ENCODE results near the gene DPY19L3.

Gene DPY19L3

GRCh38 chr19:32403291-32403995, 2.1 kb upstream of the DPY19L3 start:
- DNase-seq (ENCODE audit: low spot score), result no peak
- no peak for TF ChIP-seq CTCF (IDR thresholded peaks at IDR 0.05; ENCODE audit: extremely low read depth, missing control alignments)

GRCh38 chr19:32404213-32404932, 1.2 kb upstream of the DPY19L3 start:
- no peak for TF ChIP-seq CTCF (IDR thresholded peaks at IDR 0.05; ENCODE audit: extremely low read depth, missing control alignments)
- DNase-seq (ENCODE audit: low spot score), result no peak

- DNase-seq (ENCODE audit: low spot score), result no peak
- TF ChIP-seq CTCF (IDR thresholded peaks at IDR 0.05; ENCODE audit: extremely low read depth, missing control alignments), result no peak
Measured at GRCh38 chr19:32404933-32405430, 588 bp upstream of the DPY19L3 start.

GRCh38 chr19:32406161-32407003, 812 bp downstream of the DPY19L3 start:
- no peak for DNase-seq (ENCODE audit: low spot score)
- TF ChIP-seq CTCF (IDR thresholded peaks at IDR 0.05; ENCODE audit: extremely low read depth, missing control alignments), result no peak

GRCh38 chr19:32407004-32407992, 1.7 kb downstream of the DPY19L3 start:
- no peak for DNase-seq (ENCODE audit: low spot score)
- no peak for TF ChIP-seq CTCF (IDR thresholded peaks at IDR 0.05; ENCODE audit: extremely low read depth, missing control alignments)

- TF ChIP-seq CTCF (IDR thresholded peaks at IDR 0.05; ENCODE audit: extremely low read depth, missing control alignments), result no peak
Measured at GRCh38 chr19:32415246-32415645, 9.7 kb downstream of the DPY19L3 start.

More at GRCh38 chr19:32415246-32415645, 9.7 kb downstream of the DPY19L3 start:
- DNase-seq (ENCODE audit: low spot score), result no peak

All from GM20000 (cell line).